HG03097 (cell line): ENCODE measurements around the gene RCAN2.

Source experiments
- ATAC-seq: cut with Tn5 transposase; IDR thresholded peaks from one replicate; pipeline ENCODE4 v1.9.1; 2021; ENCODE audit not compliant: unreplicated experiment, low FRiP score

Gene RCAN2

DNA sequence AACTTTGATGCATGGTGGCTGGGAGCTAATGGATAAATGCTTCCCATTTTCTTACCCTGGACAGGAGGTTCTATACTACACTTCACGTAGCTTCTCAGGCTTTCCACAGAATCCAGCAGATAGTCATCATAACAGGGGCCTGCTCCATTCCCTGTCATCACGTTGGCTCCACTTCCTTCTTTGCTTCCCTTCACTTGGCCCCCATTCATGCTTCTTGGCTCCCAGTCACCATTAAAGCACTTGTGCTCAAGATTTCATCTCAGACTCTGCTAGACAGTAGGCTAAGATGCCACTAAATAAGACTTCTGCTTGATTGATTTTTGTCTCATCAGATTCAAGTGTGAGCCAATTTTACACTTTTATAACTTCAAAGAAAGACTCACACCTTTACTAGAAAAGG, 186.0 kb downstream of the RCAN2 start:
- ATAC-seq = no peak

GRCh38 chr6:46302816-46303215, 188.4 kb downstream of the RCAN2 start:
- ATAC-seq = no peak

DNA sequence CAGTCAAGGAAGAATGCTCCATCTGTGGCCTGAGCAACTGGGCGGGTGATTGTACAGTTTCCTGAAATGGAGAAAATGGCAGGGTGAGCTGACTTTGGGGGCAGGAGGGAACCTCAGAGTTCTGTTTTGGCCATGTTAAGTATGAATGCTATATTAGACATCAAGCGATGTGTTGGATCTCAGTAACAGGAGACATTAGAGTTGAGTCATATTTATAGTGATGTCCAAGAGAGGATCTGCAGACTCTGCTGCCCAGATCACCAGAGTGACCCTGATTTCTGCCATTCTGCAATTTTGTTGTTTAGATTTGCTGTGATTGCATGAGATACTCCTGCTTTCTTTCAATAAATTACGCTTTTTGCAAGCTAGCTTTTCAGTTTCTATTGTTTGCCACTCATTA, 189.1 kb downstream of the RCAN2 start:
- ATAC-seq = no peak

GRCh38 chr6:46299253-46299652, 192.0 kb downstream of the RCAN2 start:
- no peak for ATAC-seq

- ATAC-seq = no peak
These were observed 194.7 kb downstream of the RCAN2 start for GRCh38 chr6:46296586-46296985.

DNA sequence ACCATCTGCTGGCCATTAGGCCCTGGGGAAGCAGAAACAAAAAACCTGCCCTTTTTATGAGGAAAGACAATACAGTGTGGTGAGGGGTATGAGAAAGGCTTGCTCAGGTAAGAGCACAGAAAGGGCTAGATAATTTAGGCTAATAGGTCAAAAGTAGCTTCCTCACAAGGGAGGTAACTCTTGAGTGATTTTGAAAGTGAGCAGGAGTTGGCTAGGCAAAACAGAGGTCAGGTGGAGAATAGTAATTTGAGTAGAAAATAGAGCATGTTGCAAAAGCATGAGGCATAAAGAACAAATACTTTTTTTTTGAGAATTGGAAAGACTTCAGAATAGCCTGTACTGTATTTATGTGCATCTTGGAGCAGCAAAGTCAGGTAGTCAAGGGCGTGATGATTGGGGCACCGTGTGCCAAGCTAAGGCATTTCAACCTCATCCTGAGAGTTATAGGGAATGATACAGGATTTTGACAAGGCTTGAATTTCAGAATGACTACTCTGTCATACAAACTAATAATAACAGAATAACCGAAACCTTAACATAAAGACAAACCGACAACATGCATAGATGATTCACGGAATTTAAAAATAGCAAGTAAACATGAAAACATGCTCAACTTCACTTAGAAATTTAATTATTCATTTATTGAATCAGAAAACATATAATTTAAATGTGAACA, 197.5 kb downstream of the RCAN2 start:
- no peak for ATAC-seq

DNA sequence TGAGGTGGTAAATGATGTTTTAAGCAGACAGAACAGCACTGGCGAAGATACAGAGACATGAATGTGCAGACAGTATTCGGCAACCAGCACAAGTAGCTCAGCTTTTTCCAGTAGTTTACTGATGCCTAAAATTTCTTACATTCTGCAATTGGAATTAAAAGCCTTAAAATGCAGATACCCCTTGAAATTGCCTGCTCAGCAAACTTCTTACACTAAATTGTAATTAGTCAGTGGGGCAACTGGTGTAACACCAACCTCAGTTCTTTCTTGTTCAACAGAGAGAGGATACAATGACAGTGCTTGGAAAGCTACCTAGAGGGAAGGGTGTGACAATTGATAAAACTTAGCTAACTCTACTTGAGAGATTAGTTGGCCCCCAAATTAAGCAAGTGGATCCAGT, 199.4 kb downstream of the RCAN2 start:
- no peak for ATAC-seq

GRCh38 chr6:46291275-46291633, 200.0 kb downstream of the RCAN2 start:
- ATAC-seq = no peak

- ATAC-seq = no peak
These were observed 200.6 kb downstream of the RCAN2 start for GRCh38 chr6:46290421-46291274.

DNA sequence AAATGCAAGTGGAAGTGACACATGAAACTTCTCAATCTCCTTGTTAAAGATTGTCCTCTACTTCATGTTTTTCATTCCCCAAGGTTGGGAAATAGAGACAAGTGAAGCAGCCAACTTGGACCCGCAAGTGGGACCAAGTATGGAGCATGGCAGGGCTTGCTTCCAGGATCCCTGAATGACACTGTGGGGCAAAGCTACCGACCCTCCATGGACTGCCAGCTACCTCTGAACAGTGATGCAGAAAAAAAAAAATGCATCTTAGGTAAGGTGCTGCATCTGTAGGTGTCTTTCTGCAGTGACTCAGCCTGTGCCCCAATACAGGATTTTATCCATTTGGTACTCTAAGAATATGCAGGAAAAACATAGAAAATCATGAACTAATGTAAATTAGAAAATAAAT, 201.4 kb downstream of the RCAN2 start:
- no peak for ATAC-seq

DNA sequence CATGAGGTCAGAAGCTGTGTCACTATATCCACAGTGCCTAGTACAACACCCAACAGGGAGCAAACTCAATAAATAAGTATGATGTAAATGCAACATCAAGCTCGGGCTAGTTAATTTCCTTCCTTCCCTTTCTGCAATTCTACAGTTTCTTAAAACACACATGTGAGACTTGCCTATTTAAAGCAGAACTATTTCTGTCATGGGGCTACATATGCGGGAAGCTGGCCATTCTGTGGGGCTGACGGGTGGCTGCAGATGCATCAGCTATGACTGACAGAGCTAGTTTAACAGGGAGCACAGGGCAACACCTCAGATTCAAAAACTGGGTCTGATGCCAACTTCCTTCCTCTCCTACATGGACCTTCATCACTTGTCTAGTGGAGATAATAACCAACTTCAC, 202.4 kb downstream of the RCAN2 start:
- no peak for ATAC-seq

DNA sequence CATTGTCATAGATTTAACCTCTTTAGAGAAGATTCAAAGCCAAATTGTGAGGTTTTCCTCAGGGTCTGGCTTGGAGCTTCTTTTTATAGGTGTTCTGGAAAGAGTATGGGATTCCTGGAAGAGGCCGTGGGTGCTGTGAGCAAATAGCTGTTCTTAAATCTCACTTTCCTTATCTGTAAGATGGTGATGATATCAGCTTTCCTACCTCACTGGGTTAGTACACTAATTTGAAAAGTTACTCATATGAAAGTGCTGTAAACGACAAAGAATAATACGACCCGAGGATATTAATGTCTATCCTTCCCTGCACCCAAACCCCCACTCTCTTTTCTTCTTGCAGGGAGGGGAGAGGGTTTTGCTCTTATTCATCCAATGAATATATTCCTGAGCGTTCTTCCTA, 203.6 kb downstream of the RCAN2 start:
- no peak for ATAC-seq

DNA sequence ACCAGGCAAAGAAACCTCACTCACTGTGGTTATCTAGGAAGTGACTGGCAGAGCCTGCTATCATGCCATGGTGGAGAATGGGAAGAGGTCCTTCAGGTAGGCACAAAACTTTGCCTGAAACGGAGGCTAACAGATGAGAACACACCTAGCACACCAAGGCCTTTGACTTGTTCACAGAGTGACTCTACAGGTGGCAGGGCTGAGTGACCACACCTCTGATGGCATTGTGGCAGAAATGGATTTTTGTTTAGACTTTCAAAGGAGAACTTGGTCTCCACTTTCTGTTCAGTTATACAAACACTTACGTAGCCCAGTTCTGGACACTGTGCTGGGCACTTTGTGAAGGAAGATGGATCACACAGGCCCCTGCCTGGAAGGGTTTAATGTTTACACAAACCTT, 204.2 kb downstream of the RCAN2 start:
- ATAC-seq = no peak

GRCh38 chr6:46284475-46284874, 206.8 kb downstream of the RCAN2 start:
- no peak for ATAC-seq

- no peak for ATAC-seq
These were observed 210.1 kb downstream of the RCAN2 start for GRCh38 chr6:46281110-46281509.

DNA sequence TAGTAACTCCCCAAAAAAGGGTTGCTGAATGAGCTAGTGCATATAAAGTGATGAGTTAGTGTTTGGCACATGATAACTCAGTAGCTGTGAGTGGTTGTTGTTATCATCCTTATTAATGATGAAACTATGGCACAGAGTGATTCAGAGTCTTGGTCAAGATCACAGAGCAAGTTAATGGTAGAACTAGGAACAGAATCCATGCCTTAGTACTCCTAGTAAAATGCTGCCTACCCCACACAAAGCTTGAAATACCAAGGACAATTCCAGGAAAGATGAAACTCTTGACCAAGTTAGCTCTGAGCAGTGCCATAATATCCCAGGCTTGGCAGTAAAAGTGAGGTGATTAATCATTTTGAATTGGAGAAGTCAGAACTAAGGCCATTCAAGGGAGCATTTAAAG, 211.4 kb downstream of the RCAN2 start:
- no peak for ATAC-seq

DNA sequence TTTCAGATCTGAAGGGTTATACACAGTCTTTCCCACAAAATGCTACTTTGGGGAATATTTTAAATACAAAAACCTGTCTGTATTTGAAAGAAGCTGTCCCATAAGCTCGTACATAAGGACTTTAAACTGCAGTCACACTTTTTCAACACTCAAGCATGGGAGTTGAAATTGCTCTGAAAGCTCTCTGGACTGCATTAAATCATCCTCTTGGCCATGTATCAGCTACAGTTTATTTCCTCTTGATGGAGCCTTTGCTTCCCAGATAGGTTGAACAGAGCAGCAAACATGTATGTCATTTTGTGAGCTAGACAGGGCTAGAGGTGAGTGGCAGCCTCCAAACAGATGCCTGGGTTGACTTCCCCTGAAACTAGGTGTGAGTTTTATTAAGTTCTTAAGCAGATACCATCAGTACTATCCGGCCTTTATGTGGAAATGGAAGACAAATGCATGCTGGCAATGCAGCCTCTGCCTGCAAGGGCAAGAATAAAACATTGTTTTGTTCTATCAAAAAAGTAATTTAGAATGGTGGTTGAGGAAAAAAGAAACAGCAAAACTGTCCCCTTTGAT, 214.6 kb downstream of the RCAN2 start:
- no peak for ATAC-seq

DNA sequence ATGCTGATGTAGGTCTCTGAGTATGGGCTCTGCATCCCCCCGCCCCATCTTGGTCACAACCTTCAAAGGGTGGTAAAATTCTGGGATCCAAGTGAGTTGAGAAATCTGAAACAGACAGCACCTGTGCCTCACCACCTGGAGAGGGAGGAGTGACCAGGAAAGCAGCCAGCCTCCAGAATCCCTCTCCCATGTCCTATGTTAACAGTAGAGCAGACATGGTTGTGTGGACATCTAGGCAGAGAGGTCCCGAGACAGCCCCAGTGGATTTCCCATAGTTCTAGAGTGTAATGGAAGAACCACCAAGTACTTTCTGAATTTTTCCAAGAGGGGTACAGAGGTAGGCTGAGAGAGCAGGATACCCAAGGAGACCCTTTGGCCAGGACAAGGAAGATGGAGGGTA, 216.7 kb downstream of the RCAN2 start:
- no peak for ATAC-seq

DNA sequence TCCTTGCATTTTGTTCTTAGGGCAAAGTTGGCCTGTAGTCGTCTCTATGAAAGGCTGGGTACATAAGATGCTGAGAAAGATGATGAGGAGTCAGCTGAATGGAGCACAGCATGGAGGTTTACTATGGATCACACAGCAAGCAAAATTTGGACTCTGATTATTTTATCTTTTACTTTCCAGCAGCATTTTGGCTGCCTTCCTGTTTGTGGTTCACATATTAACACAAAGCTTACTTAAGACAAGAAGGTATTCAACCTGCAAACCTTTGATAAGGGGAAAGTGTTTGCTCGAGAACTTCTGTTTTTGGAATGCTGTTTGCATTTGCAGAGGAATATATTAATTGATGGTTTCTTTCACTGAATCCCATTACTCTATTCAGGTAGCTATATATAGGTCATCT, 217.3 kb downstream of the RCAN2 start:
- no peak for ATAC-seq

DNA sequence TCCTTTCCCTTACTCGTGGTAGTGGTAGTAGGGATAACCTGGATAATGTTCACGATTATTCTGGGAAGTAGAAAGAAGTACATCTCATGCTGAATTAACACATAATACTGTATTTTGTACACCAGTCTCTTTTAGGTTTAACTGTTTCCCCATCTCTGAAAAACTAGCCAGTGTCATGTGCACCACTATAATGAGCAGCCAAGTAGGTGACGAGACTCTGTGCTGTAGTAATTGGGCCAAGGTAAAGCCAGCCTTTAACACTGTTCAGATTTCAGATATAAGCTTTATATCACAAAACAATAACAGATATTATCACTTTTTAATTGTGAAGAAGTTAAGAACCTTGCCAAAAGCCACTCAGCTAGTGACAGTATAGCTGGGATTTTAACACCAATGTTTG, 219.5 kb downstream of the RCAN2 start:
- no peak for ATAC-seq

DNA sequence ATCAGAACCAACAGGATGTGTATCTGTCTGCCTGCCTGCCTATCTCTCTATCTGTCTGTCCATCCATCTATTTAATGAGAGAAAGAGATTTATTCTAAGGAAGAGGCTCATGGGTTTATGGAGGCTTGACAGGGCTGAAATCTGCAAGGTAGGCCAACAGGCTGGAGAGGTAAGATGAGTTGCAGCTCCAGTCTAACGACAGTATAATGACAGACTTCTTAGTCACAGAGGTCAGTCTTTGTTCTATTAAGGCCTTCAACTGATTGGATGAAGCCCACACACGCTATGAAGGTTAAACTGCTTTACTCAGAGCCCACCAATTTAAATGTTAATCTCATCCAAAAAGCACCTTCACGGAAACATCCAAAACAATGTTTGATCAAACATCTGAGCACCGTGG, 220.1 kb downstream of the RCAN2 start:
- ATAC-seq = no peak

DNA sequence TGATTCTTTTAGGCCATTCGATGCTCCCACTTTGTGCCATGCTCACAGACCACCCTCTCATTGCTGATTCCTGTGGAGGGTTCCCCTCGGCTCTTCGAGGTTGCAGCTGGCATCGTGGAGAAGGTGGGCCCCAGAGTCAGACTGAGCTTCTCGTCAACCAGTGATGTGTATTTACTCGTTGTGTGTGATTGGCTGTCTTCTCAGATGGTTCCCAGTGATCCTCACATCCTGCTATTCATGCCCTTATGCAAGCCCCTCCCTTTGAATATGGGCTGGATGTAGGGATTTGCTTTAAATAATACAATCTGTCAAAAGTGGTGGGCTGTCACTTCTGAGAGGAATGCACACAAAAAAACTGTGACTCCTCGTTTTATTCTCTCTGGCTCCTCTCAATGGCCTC, 220.9 kb downstream of the RCAN2 start:
- no peak for ATAC-seq
